Progenitor cell of endocrine pancreas (in vitro differentiated cells): ENCODE measurements around the gene GRK2. TPM values are rescaled to one million over a fixed set of nuclear protein-coding genes. Genes with fewer than 3 reads are reported as not detected.
"Not testable (repeated sequence)": the region's sequence is repeated elsewhere in the genome, so short reads cannot be mapped to it uniquely, and the experiment has no call there.

Experiments used
- DNase-seq: peaks from one replicate; pipeline ENCODE4 v3.0.0; 2021; ENCODE audit warnings: low spot score; ENCODE audit not compliant: unreplicated experiment
- H3K27ac Mint-ChIP-seq: 2 replicates; pipeline ENCODE4 v1.8.0; 2021; ENCODE audit warnings: mild to moderate bottlenecking, moderate library complexity, mixed read lengths
- H3K27me3 Mint-ChIP-seq: 2 replicates; pipeline ENCODE4 v1.8.0; 2021; ENCODE audit warnings: mixed read lengths
- H3K36me3 Mint-ChIP-seq: 2 replicates; pipeline ENCODE4 v1.8.0; 2022; ENCODE audit warnings: mixed read lengths; ENCODE audit not compliant: insufficient read depth
- H3K4me1 Mint-ChIP-seq: 2 replicates; pipeline ENCODE4 v1.8.0; 2021; ENCODE audit warnings: low read depth, mixed read lengths
- H3K4me3 Mint-ChIP-seq: 2 replicates; pipeline ENCODE4 v1.8.0; 2021; ENCODE audit warnings: low read depth, mild to moderate bottlenecking, moderate library complexity, mixed read lengths
- H3K9me3 Mint-ChIP-seq: 2 replicates; pipeline ENCODE4 v1.8.0; 2021; ENCODE audit warnings: low read depth, mixed read lengths
- CTCF ChIP-seq: fragments of 200-600 bp; sonication (generic); IDR thresholded peaks from one replicate; pipeline ENCODE4 v1.5.0; 2021; ENCODE audit warnings: antibody characterized with exemption, mild to moderate bottlenecking; ENCODE audit not compliant: unreplicated experiment
- long read RNA-seq: library from polyadenylated mRNA; unstranded; transcript quantifications from one replicate; pipeline ENCODE4 v2.0.0, GENCODE V29; 2020
- total RNA-seq: library from RNA; stranded (reverse); gene quantifications from 2 replicates; pipeline ENCODE4 v1.2.1, GENCODE V29; 2021

The GRK2 gene
- total RNA-seq = 52.9 and 53.0 TPM in 2 replicates
- long read RNA-seq, partial matches to known transcripts = 0 of 1 reads
- long read RNA-seq, other reads (novel, unspliced or antisense) = 1 of 1 reads

GRCh38 chr11:67266449-67267187 lies at the start of gene GRK2:
TSS of gene GRK2 (plus strand) at chr11:67266473. CDS start at chr11:67266700, 227 bp downstream.
- TF ChIP-seq CTCF = no peak
- peaks cover 24% of the 10 kb centered on the region for H3K4me1 Mint-ChIP-seq

GRCh38 chr11:67227726-67228125 lies 38.5 kb upstream of the GRK2 start:
- Mint-ChIP-seq H3K36me3 (peaks cover 25% of the 10 kb centered on the region), H3K27ac (no peak overlapping the region)

More at GRCh38 chr11:67266449-67267187, at the start of gene GRK2:
- DNase-seq = no peak
- Mint-ChIP-seq H3K4me3 (peak within 1 kb of the TSS; percentile 91), H3K36me3 (peaks cover 1% of the 10 kb centered on the region), H3K9me3 (no peaks in the 10 kb centered on the region), H3K27ac (peak within 1 kb of the TSS; percentile 84), H3K27me3 (peaks cover 20% of the 10 kb centered on the region)

GRCh38 chr11:67230406-67230805 lies 35.9 kb upstream of the GRK2 start:
- no peak for TF ChIP-seq CTCF
- H3K4me1 Mint-ChIP-seq = peaks cover 3% of the 10 kb centered on the region
- no peak overlapping the region for H3K4me3 Mint-ChIP-seq
- DNase-seq = no peak
- H3K27ac Mint-ChIP-seq = no peak overlapping the region
- peaks cover 21% of the 10 kb centered on the region for H3K36me3 Mint-ChIP-seq
- H3K9me3 Mint-ChIP-seq = no peaks in the 10 kb centered on the region
- H3K27me3 Mint-ChIP-seq = no peaks in the 10 kb centered on the region

More at GRCh38 chr11:67227726-67228125, 38.5 kb upstream of the GRK2 start:
- TF ChIP-seq CTCF = no peak
- Mint-ChIP-seq H3K27me3 (no peaks in the 10 kb centered on the region), H3K4me3 (no peak overlapping the region), H3K9me3 (no peaks in the 10 kb centered on the region), H3K4me1 (no peaks in the 10 kb centered on the region)
- DNase-seq = no peak

- peaks cover 22% of the 10 kb centered on the region for H3K36me3 Mint-ChIP-seq
- no peaks in the 10 kb centered on the region for H3K9me3 Mint-ChIP-seq
- no peak for DNase-seq
- H3K27me3 Mint-ChIP-seq = no peaks in the 10 kb centered on the region
- no peak overlapping the region for H3K27ac Mint-ChIP-seq
- no peak overlapping the region for H3K4me3 Mint-ChIP-seq
- TF ChIP-seq CTCF = no peak
- H3K4me1 Mint-ChIP-seq = peaks cover 3% of the 10 kb centered on the region
Measured at GRCh38 chr11:67230886-67231285, 35.4 kb upstream of the GRK2 start.

- no peaks in the 10 kb centered on the region for H3K9me3 Mint-ChIP-seq
- H3K4me1 Mint-ChIP-seq = peaks cover 5% of the 10 kb centered on the region
- no peak overlapping the region for H3K4me3 Mint-ChIP-seq
- TF ChIP-seq CTCF = no peak
- no peaks in the 10 kb centered on the region for H3K27me3 Mint-ChIP-seq
- H3K36me3 Mint-ChIP-seq = peaks cover 12% of the 10 kb centered on the region
- H3K27ac Mint-ChIP-seq = peak overlapping the region; percentile 58
- no peak for DNase-seq
Measured at GRCh38 chr11:67233584-67234190, 32.6 kb upstream of the GRK2 start.

- H3K27ac Mint-ChIP-seq, H3K4me3 Mint-ChIP-seq, H3K36me3 Mint-ChIP-seq, H3K27me3 Mint-ChIP-seq, DNase-seq, H3K9me3 Mint-ChIP-seq: not testable (repeated sequence)
- H3K4me1 Mint-ChIP-seq = peaks cover 14% of the 10 kb centered on the region
Measured at GRCh38 chr11:67234571-67234970, 31.7 kb upstream of the GRK2 start.
